Neural cell (in vitro differentiated cells): Measurements from ENCODE around the gene B4GALNT3.

Experiments
- CTCF ChIP-seq: fragments of 450-650 bp; IDR thresholded peaks from 2 replicates; pipeline ENCODE4 v1.5.1; 2014; ENCODE audit warnings: antibody characterized with exemption, mild to moderate bottlenecking, moderate library complexity; ENCODE audit not compliant: poor library complexity, severe bottlenecking
- EP300 ChIP-seq: fragments of 450-650 bp; conservative IDR thresholded peaks from 2 replicates; pipeline ENCODE4 v1.6.1; 2014; ENCODE audit warnings: antibody characterized with exemption, mild to moderate bottlenecking, moderate library complexity; ENCODE audit not compliant: poor library complexity, severe bottlenecking
- EZH2 ChIP-seq: fragments of 200-600, 300-800 bp; shearing (Covaris generic), sonication (generic); IDR thresholded peaks from 2 replicates; pipeline ENCODE4 v1.6.1; 2014; ENCODE audit warnings: antibody characterized with exemption, low read length, borderline replicate concordance, mild to moderate bottlenecking; ENCODE audit not compliant: insufficient read depth, poor library complexity, severe bottlenecking
- MXI1 ChIP-seq: fragments of 450-650 bp; conservative IDR thresholded peaks from 2 replicates; pipeline ENCODE4 v1.6.1; 2014; ENCODE audit warnings: antibody characterized with exemption, mild to moderate bottlenecking; ENCODE audit not compliant: poor library complexity, severe bottlenecking
- POLR2AphosphoS5 ChIP-seq: IDR thresholded peaks from 2 replicates; pipeline ENCODE4 v1.6.1; 2012
- RAD21 ChIP-seq: fragments of 450-650 bp; conservative IDR thresholded peaks from 2 replicates; pipeline ENCODE4 v1.6.1; 2014; ENCODE audit warnings: antibody characterized with exemption, mild to moderate bottlenecking, moderate library complexity
- REST ChIP-seq: IDR thresholded peaks from 2 replicates; pipeline ENCODE4 v1.6.1; 2012; ENCODE audit warnings: borderline replicate concordance
- SMC3 ChIP-seq: fragments of 450-650 bp; conservative IDR thresholded peaks from 2 replicates; pipeline ENCODE4 v1.6.1; 2014; ENCODE audit warnings: antibody characterized with exemption, mild to moderate bottlenecking, moderate library complexity; ENCODE audit not compliant: poor library complexity
- TAF1 ChIP-seq: IDR thresholded peaks from 2 replicates; pipeline ENCODE4 v1.6.1; 2012; ENCODE audit warnings: low read depth

- no peak for TF ChIP-seq CTCF
- TF ChIP-seq TAF1 = no peak
- TF ChIP-seq EZH2 = no peak
- TF ChIP-seq EP300 = no peak
- TF ChIP-seq MXI1 = no peak
- no peak for TF ChIP-seq POLR2AphosphoS5
- TF ChIP-seq REST = no peak
- no peak for TF ChIP-seq RAD21
- TF ChIP-seq SMC3 = no peak
These were observed 42.1 kb downstream of the B4GALNT3 start for GRCh38 chr12:501722-502447.
